ENCODE measurements around the gene OR10J5.
"Not testable (repeated sequence)": the region's sequence is repeated elsewhere in the genome, so short reads cannot be mapped to it uniquely, and the experiment has no call there.

The OR10J5 gene, protein sequence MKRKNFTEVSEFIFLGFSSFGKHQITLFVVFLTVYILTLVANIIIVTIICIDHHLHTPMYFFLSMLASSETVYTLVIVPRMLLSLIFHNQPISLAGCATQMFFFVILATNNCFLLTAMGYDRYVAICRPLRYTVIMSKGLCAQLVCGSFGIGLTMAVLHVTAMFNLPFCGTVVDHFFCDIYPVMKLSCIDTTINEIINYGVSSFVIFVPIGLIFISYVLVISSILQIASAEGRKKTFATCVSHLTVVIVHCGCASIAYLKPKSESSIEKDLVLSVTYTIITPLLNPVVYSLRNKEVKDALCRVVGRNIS

DNA sequence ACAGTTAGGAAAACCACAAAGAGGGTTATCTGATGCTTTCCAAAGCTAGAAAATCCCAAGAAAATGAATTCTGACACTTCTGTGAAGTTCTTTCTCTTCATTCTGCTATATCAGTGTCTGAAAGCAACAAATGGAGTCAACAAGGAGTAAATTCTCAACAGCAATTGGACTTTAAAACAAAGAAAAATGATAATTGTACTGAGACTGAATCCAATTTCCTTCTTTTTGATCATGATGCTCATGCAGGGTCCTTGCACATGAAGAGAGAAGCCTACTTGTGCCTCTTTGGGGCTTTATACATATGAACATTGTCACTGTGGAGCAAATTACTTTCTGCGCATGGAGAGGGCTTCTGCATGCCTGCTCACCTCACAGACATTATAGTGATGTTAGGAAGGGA lies at the start of gene OR10J5:
TSS of gene OR10J5 (minus strand) at position 101 of the 400 bp plus-strand sequence. CDS start at position 101, 0 bp downstream.
- DNase-seq: no peak

DNA sequence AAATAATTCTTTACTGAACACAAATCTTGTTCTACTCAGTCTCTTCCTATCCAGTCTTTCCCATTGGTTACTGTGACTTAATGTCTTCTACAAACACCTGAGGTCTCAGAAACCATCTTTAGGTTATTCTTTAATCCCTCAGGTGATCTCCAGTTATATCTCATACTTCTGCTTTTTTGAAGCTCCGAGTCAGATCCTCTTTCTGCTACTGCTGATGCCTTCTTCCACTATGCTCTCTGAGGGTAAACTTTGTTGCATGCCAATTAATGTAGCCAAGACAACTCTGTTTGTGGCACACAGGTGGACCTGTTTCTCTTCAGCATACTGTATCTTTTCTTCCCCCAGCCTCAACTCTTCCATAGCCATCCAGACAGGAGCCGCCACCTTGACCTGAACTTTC lies 48.7 kb upstream of the OR10J5 start:
- DNase-seq: no peak

- DNase-seq: no peak
Observed at GRCh38 chr1:159581422-159581821, 45.6 kb upstream of the OR10J5 start.

- DNase-seq: no peak
Observed at GRCh38 chr1:159580340-159580739, 44.5 kb upstream of the OR10J5 start.

GRCh38 chr1:159577446-159577845 lies 41.6 kb upstream of the OR10J5 start:
- DNase-seq: no peak

DNA sequence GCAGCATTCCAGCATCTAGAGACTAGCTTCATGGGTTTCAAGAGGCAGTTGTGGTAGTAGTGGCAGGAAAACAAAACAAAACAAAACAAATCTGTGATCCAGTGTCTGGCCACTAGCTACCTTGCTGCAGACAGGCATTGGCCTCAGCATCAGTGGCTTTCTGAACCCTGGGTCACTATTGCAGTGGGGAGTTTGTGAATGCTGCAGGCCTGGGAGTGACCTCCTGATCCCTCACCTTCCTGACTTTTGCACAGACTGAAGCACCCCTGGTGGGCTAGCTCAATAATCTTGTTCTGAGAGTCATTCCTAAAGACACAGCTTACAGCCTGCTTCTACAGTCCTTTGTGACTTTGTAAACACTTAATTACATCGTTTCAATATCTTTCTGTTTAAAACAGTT lies 26.9 kb upstream of the OR10J5 start:
- no peak for DNase-seq

DNA sequence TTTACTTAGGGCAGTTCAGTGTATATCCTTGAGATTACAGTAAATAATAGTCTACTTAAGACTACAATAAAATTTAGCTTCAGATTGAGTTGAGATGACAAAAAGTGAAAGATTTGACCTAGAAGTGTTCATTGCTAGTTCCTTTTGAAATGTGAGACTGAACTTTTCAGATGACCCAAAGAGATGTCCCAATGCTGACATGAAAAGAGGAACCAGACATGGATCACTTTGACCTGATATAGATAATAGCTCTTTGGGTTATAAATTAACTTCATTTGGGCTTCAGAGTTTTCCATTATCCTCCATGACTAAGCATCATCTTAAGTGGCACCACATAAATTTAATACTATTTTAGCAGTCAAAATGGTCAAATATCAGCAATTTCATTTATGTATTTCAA lies 25.7 kb upstream of the OR10J5 start:
- DNase-seq: no peak

GRCh38 chr1:159560599-159560998 lies 24.8 kb upstream of the OR10J5 start:
- DNase-seq: no peak

DNA sequence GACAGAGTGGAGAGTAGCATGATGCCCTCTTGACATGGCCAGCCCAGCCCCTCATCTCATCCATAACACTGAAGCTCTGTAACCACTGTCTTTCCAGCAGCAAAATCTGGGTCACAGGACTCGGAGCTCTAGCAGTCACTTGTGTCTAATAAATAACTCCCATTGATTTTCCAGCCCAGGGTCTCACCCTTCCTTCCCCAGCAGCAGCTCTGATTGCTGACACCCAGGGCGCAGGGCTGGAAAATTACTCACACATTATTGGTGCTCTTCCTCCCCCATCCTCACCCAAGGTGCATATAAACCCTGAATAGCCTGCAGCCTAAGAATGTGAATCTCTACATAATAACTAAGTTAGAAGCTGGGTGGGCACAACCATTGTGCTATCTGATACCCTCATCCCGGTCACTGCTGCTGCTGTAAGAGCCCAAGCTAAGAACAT lies 21.1 kb upstream of the OR10J5 start:
- no peak for DNase-seq

DNA sequence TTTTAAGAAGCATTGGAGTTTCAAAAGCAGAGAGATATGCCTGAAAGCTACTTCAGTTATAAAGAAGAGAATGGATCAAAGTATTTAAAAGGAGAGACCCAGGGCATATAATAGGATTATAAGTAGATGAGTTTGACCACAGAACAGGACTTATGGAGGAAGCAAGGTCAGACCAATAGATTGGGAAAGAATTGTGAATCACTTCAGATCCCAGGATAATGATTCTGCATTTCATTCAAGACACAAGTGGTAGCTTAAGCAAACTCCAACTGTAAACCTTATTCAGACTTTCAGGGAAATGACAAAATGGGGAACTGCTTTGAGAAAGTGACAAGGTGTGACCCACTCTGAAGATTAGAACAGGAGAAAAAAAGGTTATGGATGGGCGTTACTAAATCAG lies 18.9 kb upstream of the OR10J5 start:
- no peak for DNase-seq

DNA sequence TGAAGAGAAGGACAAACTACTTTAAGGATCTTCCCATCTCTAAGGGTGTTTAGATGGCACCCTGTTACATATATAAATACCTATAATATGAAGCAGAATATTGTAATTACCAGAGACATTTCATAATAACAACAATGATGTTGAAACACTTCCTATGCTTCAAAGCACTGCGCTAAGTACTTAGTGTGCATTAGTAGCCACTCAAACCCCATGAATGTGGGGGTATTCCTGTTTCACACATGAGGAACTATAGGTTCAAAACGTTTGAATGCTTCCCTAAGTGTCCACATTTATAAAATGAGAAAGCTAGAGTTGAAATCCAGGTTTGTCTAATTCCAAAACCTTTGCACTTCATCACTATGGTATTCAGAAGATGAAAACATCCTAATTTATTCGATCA lies 18.5 kb upstream of the OR10J5 start:
- DNase-seq: no peak

GRCh38 chr1:159548126-159548525 lies 12.3 kb upstream of the OR10J5 start:
- DNase-seq: no peak

DNA sequence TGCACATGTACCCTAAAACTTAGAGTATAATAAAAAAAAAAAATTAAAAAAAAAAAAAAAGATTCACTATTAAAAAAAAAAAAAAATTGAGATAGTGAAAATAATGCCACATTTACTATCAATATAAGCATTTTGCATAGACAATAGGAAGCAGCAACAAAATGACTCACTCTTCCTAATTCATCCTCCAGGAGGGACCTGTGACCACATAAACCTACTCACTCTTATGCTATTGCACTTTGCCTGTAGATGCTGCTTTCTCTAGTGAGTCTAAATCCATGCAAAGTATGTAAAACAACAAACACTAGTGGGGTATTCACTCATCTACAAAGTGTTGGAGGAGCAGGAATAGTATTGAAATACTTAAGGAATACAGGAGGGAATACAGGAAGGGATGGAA lies 2.9 kb downstream of the OR10J5 start:
- DNase-seq: no peak

GRCh38 chr1:159524792-159525191 lies 11.0 kb downstream of the OR10J5 start:
- not testable (repeated sequence) for DNase-seq

GRCh38 chr1:159510229-159510541 lies 25.6 kb downstream of the OR10J5 start:
- no peak for DNase-seq

DNA sequence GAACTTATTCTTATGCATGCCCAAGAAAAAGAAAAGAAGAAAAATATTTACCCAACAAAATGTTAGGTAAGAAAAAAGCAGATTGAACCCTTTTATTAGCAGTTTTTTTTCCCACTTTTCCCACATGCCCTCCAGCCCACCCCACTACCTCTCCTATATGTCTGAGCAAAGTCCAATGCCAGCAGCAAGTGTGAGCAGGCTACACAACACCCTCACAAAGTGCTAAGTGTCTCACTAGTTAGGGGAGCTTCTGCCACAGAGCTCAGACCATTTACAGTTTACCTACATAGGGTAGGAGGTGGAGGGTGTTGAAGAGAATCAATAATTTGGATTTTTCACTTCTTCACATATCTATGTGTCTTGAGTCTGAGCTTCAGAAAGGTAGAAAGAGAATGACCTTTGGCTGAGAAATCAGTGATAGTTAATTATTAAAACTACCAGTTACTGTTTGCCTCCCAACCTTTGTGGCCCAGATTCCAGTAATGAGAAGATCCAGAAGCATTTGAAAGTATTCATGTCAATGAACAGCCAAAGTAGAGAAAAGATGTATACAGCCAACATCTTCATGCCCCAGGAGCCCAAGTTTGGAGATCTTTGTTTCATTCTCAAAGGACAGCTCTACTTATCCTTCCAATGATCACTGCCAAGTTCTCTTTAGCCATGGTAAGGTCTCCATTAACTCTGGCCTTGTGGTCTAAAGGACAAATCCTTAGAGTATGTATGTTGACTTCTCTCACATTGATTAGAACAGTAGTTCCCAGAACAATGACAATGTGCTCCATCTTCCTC lies 26.2 kb downstream of the OR10J5 start:
- DNase-seq: no peak

GRCh38 chr1:159508951-159509350 lies 26.9 kb downstream of the OR10J5 start:
- no peak for DNase-seq

DNA sequence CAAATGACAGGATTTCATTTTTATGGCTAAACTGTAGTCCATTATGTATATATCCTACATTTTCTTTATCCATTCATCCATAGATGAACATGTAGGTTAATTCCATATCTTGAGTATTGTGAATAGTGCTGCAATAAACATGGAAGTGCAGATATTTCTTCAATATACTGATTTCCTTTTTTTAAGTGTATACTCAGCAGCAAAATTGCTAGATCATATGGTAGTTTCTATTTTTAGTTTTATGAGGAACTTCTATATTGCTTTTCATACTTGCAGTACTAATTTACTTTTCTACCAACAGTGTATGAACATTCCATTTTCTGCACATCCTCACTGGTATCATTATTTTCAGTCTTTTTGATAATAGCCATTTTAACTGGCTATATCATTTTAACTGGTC lies 30.1 kb downstream of the OR10J5 start:
- DNase-seq: no peak

DNA sequence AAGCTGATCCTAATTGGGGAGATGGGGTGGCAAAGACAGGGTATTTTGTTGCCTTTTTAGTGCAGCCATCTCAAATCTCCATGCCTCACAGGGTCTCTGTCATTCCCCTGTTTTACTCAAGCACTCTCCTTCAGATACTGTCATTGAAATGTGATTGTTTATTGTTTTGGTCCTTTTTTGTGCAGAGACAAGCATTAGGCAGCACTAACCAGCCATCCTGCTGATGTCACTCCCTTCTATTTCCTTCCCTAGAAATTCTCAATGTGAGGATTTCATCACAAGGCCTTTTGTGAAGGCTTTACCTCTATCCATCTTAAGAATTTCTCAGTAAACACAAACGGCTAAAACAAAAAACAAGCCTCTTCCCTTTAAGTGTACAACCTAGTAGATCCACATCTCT lies 34.7 kb downstream of the OR10J5 start:
- DNase-seq: no peak

GRCh38 chr1:159494513-159495210 lies 41.1 kb downstream of the OR10J5 start:
- DNase-seq: not testable (repeated sequence)

GRCh38 chr1:159493354-159493753 lies 42.5 kb downstream of the OR10J5 start:
- no peak for DNase-seq

- DNase-seq: no peak
Observed at GRCh38 chr1:159492575-159493323, 43.1 kb downstream of the OR10J5 start.
